Erythroblast (primary cell): ENCODE data around the gene PROSER3.

Experiments used
- DNase-seq, 2 experiments: peaks; one replicate each; lab custom pipeline; 2025; lab: John Stamatoyannopoulos, UW
- GATA1 ChIP-seq: IDR thresholded peaks from 2 replicates; pipeline ENCODE4 v1.6.1; 2011; ENCODE audit warnings: low read depth, mild to moderate bottlenecking, control low read depth, low read length, moderate library complexity
- POLR2A ChIP-seq: IDR thresholded peaks from 2 replicates; pipeline ENCODE4 v1.6.1; 2011; ENCODE audit warnings: mild to moderate bottlenecking, low read length

The PROSER3 gene

GRCh38 chr19:35729021-35729420, 29.0 kb upstream of the PROSER3 start:
- TF ChIP-seq GATA1 (no peak), POLR2A (no peak)
- DNase-seq: no peak

- TF ChIP-seq POLR2A (no peak), GATA1 (no peak)
Measured at GRCh38 chr19:35729763-35730162, 28.2 kb upstream of the PROSER3 start.

DNA sequence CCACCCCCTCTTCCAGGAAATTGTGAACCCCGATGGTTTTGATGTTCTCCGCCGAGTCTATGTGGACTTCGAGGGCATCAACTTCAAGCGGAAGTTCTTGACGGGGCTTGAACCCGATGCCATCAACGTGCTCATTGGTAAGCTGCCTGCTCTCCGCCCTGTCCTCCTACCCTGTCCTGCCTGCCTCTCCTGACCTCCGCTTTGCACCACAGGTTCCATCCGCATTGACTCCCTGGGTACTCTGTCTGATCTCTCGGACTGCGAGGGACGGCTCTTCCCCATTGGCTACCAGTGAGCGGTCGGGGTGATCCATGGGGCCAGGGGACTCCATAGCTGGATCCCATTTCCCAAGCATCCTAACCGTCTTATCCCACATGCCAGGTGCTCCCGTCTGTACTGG, 27.6 kb upstream of the PROSER3 start:
- TF ChIP-seq GATA1 (no peak), POLR2A (no peak)
- DNase-seq: no peak

More at GRCh38 chr19:35729763-35730162, 28.2 kb upstream of the PROSER3 start:
- no peak for DNase-seq

DNA sequence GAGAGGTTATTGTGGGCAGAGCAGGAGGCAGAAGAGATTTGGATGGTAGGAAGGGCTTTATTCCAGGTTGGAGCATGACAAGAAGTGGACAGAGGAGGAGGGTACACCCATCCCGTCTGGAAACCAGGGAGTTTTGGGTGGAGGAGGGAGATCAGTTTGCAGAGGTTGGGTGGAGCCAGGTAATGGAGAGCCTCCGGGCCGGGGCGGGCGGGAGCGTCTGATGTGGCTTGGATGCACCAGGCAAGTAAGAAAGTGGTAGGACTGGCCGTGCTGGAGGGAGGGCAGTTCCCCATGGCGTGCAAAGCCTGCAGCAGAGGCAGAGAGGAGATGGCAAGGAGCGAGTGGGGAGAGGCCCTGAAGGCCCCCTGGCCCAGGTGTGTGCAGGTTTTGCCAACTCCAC, 26.6 kb upstream of the PROSER3 start:
- TF ChIP-seq POLR2A (no peak), GATA1 (no peak)
- no peak for DNase-seq

DNA sequence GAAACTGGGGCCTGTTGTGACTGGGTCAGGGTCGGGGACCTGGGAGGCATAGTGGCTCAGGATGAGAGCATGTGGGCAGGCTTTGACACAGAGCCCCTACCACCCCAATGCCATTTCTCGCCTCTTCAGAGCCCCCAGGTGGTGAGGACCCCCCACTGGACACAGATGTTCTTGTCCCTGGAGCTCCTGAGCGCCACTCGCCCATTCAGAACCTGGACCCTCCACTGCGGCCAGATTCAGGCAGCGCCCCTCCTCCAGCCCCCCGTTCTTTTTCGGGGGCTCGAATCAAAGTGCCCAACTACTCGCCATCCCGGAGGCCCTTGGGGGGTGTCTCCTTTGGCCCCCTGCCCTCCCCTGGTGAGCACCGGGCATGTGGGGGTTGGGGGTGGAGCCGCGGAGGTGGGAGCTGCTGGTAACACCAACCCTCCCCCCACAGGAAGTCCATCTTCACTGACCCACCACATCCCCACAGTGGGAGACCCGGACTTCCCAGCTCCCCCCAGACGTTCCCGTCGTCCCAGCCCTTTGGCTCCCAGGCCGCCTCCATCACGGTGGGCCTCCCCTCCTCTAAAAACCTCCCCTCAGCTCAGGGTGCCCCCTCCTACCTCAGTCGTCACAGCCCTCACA, 26.1 kb upstream of the PROSER3 start:
- DNase-seq: no peak
- TF ChIP-seq POLR2A (no peak), GATA1 (no peak)

GRCh38 chr19:35732540-35733179, 25.3 kb upstream of the PROSER3 start:
- TF ChIP-seq POLR2A: no peak
- TF ChIP-seq GATA1: no peak
- DNase-seq: no peak

GRCh38 chr19:35733180-35734125, 24.5 kb upstream of the PROSER3 start:
- TF ChIP-seq POLR2A (no peak), GATA1 (no peak)
- no peak for DNase-seq

GRCh38 chr19:35734273-35734672, 23.7 kb upstream of the PROSER3 start:
- TF ChIP-seq GATA1 (no peak), POLR2A (no peak)

GRCh38 chr19:35734889-35735288, 23.1 kb upstream of the PROSER3 start:
- DNase-seq: no peak
- TF ChIP-seq GATA1: no peak
- no peak for TF ChIP-seq POLR2A

More at GRCh38 chr19:35734273-35734672, 23.7 kb upstream of the PROSER3 start:
- no peak for DNase-seq

- TF ChIP-seq GATA1 (no peak), POLR2A (no peak)
- DNase-seq: peak; percentile 32 to 61
Measured at GRCh38 chr19:35736913-35737886, 20.8 kb upstream of the PROSER3 start.

- TF ChIP-seq POLR2A (no peak), GATA1 (no peak)
Measured at GRCh38 chr19:35738021-35738886, 19.7 kb upstream of the PROSER3 start.

DNA sequence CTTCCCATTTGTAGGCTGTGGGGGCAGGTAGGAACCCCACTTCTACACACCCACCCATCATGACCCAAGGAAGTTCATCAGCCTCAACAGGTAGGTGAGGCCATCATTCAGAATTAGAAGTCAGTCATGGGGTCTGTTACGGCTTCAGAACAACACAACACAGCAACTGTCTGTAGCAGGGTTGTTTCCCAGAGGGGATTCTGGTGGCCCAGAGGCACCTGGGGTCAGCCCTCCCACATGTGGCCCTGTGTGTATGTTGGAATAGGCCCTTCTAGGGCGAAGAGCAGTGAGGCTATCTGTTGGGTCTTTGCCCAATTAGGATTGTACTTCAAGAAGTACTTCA, 19.1 kb upstream of the PROSER3 start:
- TF ChIP-seq GATA1: no peak
- no peak for TF ChIP-seq POLR2A
- DNase-seq: no peak

More at GRCh38 chr19:35738021-35738886, 19.7 kb upstream of the PROSER3 start:
- DNase-seq: no peak
